Nephron (organoid): ENCODE data around the gene GMDS.
A peak's percentile ranks its signal among the peaks of the same experiment; 100 is the strongest.

ENCODE experiments used
- H3K27ac Mint-ChIP-seq, 3 experiments: 2 replicates each; pipeline ENCODE4 v1.8.0; 2020; ENCODE audit warnings: mixed read lengths in 3 of 3, mild to moderate bottlenecking in 2 of 3, moderate library complexity in 1 of 3
- H3K27me3 Mint-ChIP-seq: 2 replicates; pipeline ENCODE4 v1.8.0; 2021; ENCODE audit warnings: low read depth, mild to moderate bottlenecking, moderate library complexity, mixed read lengths
- H3K36me3 Mint-ChIP-seq: 2 replicates; pipeline ENCODE4 v1.8.0; 2020; ENCODE audit warnings: low read depth, mixed read lengths
- H3K4me1 Mint-ChIP-seq: 2 replicates; pipeline ENCODE4 v1.8.0; 2020; ENCODE audit warnings: mixed read lengths
- H3K4me3 Mint-ChIP-seq, 3 experiments: 2 replicates each; pipeline ENCODE4 v1.8.0; 2020; ENCODE audit warnings: mild to moderate bottlenecking in 3 of 3, mixed read lengths in 3 of 3, moderate library complexity in 2 of 3
- H3K9me3 Mint-ChIP-seq: 2 replicates; pipeline ENCODE4 v1.8.0; 2020; ENCODE audit warnings: mixed read lengths
- TF ChIP-seq, protein P1 (sequence below), 3 experiments: fragments of 200-600 bp; sonication (generic); IDR thresholded peaks; one replicate each; pipeline ENCODE4 v1.5.0; 2021; ENCODE audit warnings: antibody characterized with exemption in 3 of 3; ENCODE audit not compliant: unreplicated experiment in 3 of 3

The GMDS gene

DNA sequence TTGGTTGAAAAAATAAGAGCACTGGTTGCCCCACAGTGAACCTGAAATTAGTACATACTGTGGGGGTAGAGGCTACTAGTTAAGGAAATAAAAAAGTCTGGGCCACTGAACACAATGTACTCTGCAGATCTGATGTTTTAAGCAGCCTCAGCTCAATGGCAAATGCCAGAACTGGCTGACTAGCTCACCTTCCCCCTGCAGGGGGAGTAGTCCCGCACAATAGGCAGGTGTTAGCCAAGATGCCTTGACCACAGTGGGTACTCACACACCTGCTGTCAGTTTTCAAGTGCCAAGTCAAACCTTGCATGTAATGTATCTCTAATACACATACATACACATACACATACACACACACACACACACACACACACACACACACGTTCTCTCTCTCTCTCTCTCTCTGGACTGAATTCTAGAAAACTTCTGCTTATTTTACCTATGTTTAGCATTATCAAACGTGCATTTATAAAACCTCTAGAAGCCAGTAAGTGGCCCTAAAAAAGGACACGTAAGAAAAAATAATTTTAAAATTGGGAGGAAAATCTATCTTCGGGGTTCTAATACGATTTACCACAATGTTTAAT, 36.1 kb downstream of the GMDS start:
- Mint-ChIP-seq H3K4me1 (no peaks in the 10 kb centered on the region), H3K9me3 (peaks cover 7% of the 10 kb centered on the region), H3K27me3 (no peaks in the 10 kb centered on the region), H3K27ac (no peak overlapping the region), H3K36me3 (peaks cover 6% of the 10 kb centered on the region), H3K4me3 (no peak overlapping the region)
- TF ChIP-seq, protein P1, sequence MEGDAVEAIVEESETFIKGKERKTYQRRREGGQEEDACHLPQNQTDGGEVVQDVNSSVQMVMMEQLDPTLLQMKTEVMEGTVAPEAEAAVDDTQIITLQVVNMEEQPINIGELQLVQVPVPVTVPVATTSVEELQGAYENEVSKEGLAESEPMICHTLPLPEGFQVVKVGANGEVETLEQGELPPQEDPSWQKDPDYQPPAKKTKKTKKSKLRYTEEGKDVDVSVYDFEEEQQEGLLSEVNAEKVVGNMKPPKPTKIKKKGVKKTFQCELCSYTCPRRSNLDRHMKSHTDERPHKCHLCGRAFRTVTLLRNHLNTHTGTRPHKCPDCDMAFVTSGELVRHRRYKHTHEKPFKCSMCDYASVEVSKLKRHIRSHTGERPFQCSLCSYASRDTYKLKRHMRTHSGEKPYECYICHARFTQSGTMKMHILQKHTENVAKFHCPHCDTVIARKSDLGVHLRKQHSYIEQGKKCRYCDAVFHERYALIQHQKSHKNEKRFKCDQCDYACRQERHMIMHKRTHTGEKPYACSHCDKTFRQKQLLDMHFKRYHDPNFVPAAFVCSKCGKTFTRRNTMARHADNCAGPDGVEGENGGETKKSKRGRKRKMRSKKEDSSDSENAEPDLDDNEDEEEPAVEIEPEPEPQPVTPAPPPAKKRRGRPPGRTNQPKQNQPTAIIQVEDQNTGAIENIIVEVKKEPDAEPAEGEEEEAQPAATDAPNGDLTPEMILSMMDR (IDR thresholded peaks at IDR 0.05; ENCODE audit: unreplicated experiment in 3 of 3), result peak in 2 of 3 experiments; percentile 13 to 54

- Mint-ChIP-seq H3K27me3 (no peaks in the 10 kb centered on the region), H3K36me3 (peaks cover 6% of the 10 kb centered on the region)
These were observed 36.9 kb downstream of the GMDS start for GRCh38 chr6:2208468-2208867.

DNA sequence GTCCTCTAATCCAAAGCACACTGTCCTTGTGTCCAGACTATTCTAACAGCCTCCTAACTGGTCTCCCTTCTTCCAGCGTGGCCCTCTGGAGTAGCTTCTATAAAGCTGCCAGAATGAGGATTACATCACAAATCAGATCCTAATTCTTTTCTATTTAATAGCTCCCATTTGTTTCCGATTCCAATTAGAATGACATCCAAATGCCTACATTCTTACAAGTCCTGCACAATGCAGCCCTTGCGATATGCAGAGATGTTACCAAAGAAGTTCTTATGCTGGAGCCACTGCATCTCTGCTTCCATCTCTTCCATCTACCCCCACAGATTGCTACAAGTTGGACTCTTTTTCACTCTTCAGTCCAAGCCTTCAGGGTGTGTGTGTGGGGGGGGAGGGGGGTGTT, 40.0 kb downstream of the GMDS start:
- Mint-ChIP-seq H3K9me3 (peaks cover 7% of the 10 kb centered on the region), H3K27ac (no peak overlapping the region), H3K4me3 (no peak overlapping the region), H3K4me1 (no peaks in the 10 kb centered on the region), H3K36me3 (peaks cover 6% of the 10 kb centered on the region), H3K27me3 (no peaks in the 10 kb centered on the region)
- TF ChIP-seq, protein P1 (IDR thresholded peaks at IDR 0.05; ENCODE audit: unreplicated experiment in 3 of 3), result no peak

More at GRCh38 chr6:2208468-2208867, 36.9 kb downstream of the GMDS start:
- Mint-ChIP-seq H3K9me3 (peaks cover 7% of the 10 kb centered on the region), H3K4me1 (no peaks in the 10 kb centered on the region), H3K4me3 (no peak overlapping the region), H3K27ac (no peak overlapping the region)
- TF ChIP-seq, protein P1 (IDR thresholded peaks at IDR 0.05; ENCODE audit: unreplicated experiment in 3 of 3), result no peak

DNA sequence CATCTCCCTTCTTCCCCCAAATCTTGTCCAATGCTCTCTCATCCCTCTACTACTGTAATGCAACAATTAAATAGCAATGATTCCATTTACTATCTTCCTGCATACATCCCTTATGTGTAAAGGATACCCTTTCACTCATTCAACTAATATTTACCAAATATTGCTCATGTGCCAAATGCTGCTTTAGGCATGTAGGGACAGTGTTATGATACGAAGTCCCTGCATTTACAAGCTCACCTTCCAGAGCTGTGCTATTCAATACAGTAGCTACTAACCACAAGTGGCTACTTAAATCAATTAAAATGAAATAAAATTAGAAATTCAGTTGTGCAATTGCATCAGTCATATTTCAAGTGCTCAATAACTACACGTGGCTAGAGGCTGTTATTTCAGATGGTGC, 41.1 kb downstream of the GMDS start:
- Mint-ChIP-seq H3K4me3 (no peak overlapping the region), H3K9me3 (peaks cover 7% of the 10 kb centered on the region), H3K36me3 (peaks cover 6% of the 10 kb centered on the region), H3K4me1 (no peaks in the 10 kb centered on the region), H3K27ac (no peak overlapping the region), H3K27me3 (no peaks in the 10 kb centered on the region)
- TF ChIP-seq, protein P1 (IDR thresholded peaks at IDR 0.05; ENCODE audit: unreplicated experiment in 3 of 3), result no peak

GRCh38 chr6:2203264-2203663, 42.1 kb downstream of the GMDS start:
- Mint-ChIP-seq H3K9me3 (peaks cover 7% of the 10 kb centered on the region), H3K4me1 (no peaks in the 10 kb centered on the region), H3K4me3 (no peak overlapping the region), H3K27ac (no peak overlapping the region), H3K36me3 (peaks cover 6% of the 10 kb centered on the region), H3K27me3 (peaks cover 3% of the 10 kb centered on the region)
- TF ChIP-seq, protein P1 (IDR thresholded peaks at IDR 0.05; ENCODE audit: unreplicated experiment in 3 of 3), result no peak

GRCh38 chr6:2197984-2198383, 47.4 kb downstream of the GMDS start:
- Mint-ChIP-seq H3K27ac (no peak overlapping the region), H3K4me3 (no peak overlapping the region), H3K4me1 (peaks cover 4% of the 10 kb centered on the region), H3K27me3 (peaks cover 7% of the 10 kb centered on the region), H3K9me3 (no peaks in the 10 kb centered on the region), H3K36me3 (no peaks in the 10 kb centered on the region)
- TF ChIP-seq, protein P1 (IDR thresholded peaks at IDR 0.05; ENCODE audit: unreplicated experiment in 3 of 3), result no peak
